GM19467 (cell line): ENCODE results near the gene SHB.
"Not testable (repeated sequence)": the region's sequence is repeated elsewhere in the genome, so short reads cannot be mapped to it uniquely, and the experiment has no call there.

Experiments
- ATAC-seq: cut with Tn5 transposase; IDR thresholded peaks from one replicate; pipeline ENCODE4 v1.9.1; 2021; ENCODE audit warnings: mild to moderate bottlenecking, moderate library complexity; ENCODE audit not compliant: unreplicated experiment

Gene SHB

DNA sequence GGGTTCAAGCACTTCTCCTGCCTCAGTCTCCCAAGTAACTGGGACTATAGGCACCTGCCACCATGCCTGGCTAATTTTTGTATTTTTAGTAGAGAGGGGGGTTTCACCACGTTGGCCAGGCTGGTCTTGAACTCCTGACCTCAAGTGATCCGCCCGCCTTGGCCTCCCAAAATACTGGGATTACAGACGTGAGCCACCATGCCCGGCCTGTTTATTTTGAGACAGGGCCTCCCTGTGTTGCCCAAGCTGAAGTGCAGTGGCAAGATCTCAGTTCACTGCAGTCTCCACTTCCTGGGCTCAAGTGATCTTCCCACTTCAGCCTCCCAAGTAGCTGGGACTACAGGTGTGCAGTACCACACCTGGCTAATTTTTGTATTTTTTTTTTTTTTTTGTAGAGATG lies 159.2 kb downstream of the SHB start:
- not testable (repeated sequence) for ATAC-seq

DNA sequence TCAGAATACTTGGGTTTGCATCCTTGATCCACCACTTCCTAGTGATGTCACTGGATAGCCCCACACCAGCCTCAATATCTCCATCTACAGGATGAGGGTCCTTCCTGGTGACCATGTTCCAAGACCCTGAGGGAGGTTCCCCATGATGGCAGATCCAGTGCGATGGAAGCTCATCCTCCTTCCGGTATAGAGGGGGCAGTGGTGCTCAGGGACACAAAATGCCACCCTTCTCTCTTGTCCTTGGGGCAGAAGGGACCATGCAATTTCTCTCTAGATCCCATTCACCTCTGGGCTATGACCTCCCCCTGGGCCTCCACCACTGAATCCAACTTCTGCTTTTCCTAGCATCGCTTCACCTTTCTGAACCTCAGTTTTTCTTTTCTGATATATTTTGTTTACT lies 159.7 kb downstream of the SHB start:
- ATAC-seq: no peak

DNA sequence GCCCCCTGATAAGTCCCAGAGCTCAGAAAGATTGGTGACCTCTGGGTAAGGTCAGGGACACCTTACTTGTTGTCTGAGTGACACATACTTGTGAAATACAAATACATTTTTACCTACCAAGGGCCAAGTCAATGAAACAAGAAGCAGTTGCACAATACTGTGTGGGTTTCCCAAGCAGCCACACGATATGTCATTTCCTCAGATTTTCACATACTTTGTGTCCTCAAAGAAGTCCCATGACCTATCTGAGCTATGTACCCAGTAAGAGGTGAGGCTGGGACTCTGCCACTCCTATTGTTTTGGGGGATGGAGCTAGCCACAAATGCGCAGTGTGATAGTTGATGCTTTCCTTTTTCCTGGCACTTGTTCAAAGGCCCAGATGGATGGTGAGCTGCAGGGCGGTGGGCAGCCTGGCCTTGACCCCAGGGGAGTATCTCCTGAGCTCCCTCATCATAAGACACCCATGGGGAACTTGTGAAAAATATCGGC lies 160.3 kb downstream of the SHB start:
- no peak for ATAC-seq

DNA sequence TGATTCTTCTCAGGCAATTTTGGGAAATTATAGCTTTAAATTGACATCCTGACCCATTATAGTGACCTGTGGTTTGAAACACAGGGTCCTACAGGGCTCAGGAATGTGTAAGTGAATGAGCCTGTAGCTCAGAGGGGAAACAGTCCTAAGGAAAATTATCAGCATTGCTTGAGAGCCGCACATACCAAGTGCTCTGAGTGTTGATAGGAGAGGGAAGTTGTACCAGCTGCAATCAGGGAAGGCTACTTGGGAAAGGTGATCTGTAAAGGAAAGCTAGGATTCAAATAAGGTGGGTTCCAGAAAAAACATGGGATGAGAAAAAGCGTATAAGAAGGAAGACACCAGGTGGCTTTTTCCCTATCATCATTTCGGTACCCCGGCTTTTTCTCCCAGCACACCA lies 160.7 kb downstream of the SHB start:
- no peak for ATAC-seq

DNA sequence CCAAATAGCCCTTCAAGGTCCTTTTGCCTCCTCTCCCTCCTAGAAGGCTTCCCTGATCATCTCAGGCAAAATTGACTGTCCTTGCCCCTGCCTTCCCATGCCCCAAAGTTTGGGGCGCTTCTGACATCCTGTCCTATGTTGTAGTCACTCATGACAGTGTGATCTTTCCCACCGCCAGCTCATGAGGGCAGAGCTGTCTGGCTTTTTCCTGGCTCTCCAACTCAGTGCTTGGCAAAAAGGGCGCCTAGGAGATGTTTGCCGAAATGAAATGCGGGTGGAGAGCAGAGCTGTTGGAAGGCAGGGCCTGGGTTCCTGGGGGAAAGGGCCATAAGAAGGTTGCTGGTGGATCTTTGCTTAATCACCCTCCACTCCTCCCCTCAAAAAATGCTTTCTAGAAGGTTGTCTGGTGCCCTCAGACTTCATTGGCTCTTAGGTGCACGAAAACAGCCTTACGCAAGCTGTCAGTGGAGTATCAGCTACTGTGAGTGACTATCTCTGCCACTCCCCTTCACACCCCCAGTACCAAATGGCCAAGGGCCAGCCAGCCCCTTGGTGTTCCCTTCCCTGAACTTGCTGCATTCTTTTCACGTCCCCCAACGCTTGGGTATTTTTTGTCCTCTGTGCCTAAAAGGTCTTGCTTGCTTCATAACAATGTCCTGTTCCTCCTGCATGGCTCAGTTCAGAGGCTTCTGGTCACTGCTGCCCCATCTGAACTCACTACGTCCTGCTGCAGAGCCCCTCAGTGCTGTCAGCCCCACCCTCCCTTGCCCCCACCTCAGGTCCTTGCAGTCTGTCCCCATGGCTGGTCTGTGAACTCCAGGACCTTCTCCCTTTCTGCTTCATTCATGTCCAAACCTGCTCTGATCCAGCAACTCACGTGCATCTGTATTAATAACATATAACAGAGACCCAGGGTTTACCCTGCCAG lies 162.5 kb downstream of the SHB start:
- no peak for ATAC-seq

DNA sequence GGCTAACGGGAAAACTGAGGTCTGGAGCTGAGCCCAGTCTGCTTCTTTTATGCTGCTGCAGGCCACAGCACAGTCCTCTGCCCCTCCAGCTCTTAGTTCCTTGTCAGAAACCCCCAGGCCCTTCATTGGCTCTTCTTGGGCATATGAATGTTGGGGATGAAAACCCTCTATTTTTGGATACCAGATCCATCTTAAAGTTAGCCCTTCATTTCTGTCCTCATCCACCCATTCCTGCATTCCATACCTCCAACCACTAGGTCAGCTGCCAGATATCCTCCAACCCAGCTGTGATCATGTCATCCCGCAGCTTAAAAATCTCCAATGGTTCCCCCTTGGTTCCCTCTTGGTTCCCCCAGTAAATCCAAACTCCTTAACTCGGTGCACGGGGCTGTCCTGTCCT lies 163.3 kb downstream of the SHB start:
- no peak for ATAC-seq

DNA sequence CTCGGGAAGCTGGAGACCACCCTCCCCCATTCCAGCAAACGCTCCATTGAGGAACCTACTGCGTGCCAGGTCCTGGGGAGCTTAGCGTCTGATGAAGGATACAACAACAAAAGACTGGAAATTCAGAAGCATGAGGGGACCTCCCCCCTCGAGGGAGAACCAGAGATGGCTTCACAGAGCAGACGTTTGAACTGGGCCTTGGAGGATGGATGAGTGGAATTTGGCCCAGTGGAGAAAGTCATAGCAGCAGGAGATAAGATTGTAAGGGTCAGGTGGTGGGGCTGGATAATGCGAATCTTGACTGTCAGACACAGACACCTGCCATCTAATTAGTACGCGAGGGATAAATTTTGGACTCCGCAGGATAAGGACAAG lies 163.9 kb downstream of the SHB start:
- ATAC-seq: no peak

DNA sequence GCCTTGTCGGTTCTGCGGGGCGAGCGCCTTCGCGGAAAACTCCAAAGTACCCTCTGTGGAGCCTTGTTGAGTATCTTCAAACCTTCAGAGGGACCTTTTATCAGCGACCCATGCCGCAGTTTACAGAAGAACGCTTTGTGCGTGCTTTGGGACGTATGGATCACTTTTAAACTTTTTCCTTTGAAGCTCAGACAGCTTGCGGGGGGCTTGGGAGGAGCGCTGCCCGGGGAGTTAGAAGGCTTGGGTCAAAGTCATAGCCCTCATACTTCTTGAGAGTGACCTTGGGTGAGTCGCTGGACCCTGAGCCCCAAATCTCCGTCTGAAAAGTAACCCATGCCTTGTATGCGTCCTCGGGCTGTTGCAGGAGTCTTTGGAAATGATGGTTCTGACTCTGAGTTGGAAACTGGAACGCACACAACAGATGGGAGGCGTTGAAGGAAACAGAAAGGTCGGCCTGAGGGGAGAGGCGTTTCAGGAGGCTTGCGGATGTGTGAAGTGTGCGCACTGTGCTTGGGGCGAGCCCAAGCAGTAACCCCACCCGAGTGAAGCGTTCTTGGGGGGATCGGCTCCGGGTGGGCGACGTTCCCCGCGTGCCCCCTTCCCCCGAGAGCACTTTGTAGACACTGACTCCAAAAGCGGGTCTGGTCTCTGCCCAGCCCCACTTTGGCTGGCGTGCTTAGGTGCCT lies 164.4 kb downstream of the SHB start:
- no peak for ATAC-seq

DNA sequence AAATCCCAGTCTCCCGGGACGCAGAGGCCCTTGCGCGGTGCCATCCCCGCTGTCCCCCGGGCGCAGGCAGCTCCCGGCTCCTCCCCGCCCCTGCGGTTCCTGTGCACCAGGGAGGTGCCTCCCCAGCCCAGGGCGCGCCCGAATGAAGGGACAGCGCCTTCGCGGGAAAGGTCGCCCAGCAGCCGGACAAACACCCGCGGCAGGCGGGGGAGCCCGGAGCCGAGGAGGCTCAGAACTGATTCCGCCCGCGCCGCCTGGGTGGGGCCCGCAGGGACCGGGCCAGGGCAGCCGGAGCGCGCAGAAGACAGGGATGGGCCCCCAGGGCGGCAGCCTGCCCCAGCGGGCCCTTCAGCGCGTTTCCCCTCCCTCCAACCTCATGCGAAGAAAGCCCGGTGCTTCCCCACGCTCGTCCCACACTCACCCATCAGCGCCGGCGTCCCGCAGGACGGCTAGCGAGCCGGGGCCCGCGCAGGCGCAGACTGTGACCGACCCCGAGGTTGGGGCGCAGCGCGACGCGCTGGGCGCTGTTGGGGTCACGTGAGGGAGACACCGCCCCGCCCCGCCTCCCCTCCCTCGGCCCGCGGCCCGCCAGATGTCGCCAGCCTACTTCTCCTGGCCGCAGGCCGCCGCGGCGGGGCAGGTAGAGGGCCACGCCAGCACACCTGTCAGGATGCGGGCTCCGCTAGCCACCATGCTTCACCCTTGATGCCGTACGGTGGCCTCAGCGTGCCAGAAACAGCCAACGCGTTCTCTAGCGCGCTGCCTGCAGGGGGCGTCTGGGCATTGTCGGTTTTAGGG lies 165.2 kb downstream of the SHB start, which contains the start of gene SLC25A51:
TSS of gene SLC25A51 (minus strand) at position 481 of the 798 bp plus-strand sequence. CDS start 15,577 bp downstream, outside the sequence.
- ATAC-seq: peak; percentile 90

DNA sequence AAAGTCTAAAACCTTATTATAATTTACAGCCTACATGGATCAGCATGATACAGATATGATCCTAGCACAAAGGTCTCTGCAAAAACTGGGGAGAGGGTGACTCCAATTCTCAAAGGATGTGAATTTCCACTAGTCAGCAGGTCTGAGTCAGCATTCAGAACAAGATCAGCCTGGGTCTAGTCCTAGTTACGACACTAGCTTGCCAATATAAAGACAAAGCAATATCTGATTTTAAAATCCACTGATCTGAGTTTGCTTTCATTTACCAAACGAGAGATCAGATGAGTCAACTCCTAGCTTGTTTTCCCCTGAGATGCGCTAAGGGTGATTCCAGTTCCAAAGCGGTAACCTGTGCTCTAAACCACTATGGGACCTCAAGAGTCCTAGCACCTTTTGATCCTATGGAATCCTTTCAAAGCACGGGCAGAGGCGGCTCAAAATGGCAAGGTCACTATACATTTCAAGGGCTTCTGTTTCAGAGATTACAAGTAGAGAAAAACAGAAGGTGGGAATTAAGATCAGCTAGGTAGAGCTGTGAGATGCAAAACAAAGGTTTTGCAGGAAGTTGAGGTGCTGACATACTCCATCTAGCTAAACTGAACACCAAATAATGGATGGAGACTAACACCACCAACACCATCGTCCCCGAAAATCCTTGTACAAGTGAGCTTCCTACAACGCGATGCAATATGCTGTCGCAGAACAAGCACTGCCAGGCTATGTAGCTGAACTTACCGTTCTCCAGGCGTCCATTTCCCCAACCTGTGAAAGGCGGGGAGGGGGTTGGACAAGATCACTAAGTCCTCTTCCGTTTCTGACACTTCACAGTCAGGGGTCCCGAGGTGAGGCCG lies 166.0 kb downstream of the SHB start:
- ATAC-seq: no peak

DNA sequence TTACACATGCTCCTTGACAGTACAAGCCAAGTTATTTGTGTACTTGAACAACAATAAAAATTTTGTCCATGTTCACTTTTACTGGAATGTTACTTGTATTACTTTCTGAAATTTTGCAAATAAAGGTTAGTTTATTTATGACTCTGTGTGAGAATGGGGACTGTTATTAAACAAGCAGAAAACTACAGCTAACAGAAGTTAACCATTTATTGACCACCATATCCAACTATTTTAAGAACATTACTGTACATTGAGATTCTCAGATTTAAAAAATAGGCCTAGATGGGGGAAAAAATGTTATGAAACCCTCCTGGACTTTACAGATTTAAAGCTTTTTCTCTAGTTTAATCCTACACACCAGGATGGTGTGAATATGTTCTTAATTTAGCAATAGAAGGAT lies 166.9 kb downstream of the SHB start:
- ATAC-seq: no peak

DNA sequence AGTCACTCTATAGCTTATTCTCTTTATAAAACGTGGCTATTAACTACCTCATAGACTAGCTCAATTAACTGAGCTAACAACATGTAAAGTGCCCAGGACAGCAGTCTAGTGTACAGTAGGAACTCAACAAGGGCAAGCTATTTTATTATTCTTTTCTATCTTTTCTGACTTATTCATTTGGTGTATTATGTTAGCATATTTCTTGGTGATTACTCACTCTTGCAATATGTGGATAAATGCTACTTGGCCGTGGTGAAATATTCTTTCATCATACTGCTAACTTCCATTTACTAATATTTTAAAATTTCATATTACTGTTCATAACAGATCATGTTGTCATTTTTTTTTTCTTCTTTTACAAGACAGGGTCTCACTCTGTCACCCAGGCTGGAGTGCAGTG lies 170.0 kb downstream of the SHB start:
- ATAC-seq: no peak

DNA sequence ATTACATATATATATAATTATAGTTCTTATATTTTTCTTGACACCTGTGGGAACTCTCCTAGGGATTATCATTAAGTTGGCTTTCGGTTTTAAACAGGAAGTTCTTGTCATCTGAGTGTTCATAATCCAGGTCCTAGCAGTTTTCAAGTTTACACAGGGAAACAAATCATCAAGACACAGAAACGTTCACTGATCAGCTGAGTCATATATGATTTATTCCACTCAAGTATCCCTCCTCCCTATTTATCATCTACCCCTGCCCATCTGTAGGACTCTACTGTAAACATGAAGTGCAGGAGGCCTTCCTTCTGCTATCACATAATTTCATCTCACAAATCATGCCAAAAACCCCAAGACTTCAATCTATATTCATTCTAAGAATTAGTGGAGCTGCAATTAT lies 171.4 kb downstream of the SHB start:
- ATAC-seq: no peak

DNA sequence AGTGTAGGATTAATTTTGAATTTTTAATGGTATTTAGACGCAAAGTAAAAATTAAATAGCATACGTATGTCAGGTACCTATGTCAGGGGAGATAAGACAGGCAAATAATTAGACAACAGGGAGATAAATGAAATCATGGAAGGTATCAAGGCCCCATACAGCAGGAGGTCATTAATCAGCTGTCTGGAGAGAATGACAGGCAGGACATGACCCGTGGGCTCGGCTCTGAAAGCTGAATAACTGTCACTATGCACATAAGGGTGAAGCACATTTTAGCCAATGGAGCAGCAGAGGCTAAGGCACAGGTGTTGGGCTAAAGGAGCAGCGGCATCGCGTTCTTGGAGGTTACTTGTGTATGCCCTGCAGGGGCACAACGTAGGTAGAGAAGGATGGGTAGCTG lies 177.0 kb downstream of the SHB start:
- ATAC-seq: no peak

DNA sequence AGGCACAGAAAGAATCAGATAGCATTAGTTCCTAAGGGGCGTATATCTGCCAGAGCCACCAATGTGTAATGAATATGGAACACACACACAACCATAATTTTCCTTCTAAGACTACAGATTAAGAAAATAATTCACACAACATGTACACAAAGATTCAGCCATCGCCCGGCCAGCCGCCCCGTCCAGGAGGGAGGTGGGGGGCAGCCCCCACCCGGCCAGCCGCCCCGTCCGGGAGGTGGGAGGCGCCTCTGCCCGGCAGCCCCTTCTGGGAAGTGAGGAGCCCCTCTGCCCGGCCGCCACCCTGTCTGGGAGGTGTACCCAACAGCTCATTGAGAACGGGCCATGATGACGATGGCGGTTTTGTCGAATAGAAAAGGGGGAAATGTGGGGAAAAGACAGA lies 178.0 kb downstream of the SHB start:
- not testable (repeated sequence) for ATAC-seq

DNA sequence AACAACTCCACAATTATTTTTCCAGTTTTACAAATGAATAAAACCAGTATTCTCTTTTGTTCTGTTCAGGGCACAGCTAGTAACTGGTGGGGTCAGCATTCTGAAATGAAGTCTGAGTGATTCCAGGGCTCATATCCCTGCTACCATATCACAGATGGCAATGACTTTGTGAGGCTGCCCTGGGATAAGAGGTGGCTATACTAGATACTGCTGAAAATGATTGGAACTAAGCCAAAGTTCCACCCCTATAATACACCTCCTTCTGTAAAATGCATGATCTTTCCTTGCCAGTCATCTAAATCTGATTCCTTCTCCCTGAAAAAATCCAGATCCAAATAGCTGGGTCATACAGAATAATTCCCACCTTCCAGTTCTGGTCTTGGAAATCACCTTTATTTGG lies 179.5 kb downstream of the SHB start:
- ATAC-seq: no peak

DNA sequence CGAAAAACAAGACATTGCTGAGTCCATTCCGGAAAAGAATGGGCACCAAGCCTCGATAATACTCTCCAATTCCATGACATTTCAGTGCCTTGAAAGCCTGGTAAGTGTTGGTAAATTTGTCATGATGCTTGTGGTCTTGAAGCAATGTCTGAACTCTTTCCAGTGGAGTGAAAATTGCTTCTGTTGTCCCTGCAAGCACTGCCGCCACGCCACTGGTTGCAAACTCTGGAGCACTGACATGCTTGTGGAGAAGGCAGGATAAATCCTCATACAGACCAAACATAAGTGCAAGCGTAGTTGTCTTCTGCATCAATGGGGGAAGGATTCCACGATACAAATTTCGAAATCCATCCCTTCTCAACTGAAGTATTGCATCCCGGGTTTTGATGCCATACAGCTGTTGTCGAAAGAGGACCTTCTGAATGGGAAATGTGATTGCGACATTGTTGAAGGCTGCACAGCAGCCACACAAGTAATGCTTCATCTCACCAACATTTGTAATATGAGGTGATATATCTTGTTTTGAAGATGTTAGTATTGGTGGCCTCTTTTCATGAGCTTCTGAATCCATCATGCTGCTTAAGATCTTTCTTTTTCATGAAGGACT lies 180.9 kb downstream of the SHB start:
- not testable (repeated sequence) for ATAC-seq

DNA sequence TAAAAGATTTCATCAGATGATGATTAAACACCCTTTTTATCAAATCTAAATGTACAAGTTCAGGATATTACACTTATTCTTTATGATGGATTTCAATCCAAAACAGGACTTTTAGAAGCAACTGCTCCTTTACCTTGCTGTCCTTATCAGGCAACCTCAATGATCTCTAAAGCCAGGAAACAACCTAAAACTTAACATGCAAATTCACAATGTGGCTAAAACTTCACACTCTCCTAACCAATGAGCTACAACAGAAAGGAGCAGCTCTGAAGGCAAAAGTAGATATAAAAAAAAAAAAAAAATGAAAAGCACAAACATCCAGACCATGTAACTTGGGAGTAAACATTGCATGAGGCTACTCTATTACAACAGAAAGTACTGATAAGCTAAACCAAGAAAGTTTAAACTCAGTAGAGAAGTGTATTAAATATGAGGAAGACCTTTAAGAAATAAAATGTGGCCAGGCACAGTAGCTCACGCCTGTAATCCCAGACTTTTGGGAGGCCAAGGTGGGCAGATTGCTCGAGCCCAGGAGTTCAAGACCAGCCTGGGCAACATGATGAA lies 188.0 kb downstream of the SHB start:
- ATAC-seq: no peak

DNA sequence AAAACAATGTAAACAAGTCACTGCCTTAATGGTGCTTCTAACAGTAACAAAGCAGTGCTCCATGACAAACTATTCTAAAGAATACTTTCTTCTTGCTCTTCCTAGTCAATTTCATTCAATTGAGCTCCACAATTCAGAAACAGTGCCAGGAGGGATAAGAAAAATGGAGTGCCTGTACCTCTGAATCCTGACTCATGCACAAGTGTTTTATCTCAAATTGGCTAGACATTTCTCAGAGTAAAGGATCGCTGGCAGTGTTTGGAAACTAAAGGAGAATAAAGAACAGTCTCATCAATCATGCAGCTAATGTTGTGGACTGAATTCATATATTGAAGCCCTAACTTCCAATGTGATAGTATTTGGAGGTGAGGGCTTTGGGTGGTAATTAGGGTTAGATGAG lies 192.7 kb downstream of the SHB start:
- ATAC-seq: no peak

DNA sequence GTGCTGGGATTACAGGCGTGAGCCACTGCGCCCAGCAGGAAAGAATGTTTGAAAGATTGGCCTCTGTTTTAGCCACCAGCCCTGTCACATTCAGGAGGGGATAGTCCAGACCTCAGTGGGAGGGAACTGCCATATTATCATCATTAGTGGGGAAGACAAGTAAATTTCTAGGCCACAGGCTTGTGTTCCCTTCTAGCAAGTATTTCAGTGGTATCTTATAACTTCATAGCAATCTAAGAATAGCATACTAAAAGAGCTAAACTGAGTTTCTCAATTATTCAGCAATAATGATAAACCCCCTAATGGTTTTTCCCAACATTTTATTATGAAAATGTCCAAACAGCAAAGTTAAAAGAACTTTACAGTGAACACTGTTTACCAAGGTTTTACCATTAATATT lies 195.1 kb downstream of the SHB start:
- no peak for ATAC-seq
